Activated T-helper 17 cell treated with anti-CD3 and anti-CD28 coated beads, Interleukin-2, amount 50 U/mL, for 72 hours (primary cell): Measurements from ENCODE around the gene ENTPD5. TPM values are rescaled to one million over a fixed set of nuclear protein-coding genes. Genes with fewer than 3 reads are reported as not detected.
"Not testable (repeated sequence)": the region's sequence is repeated elsewhere in the genome, so short reads cannot be mapped to it uniquely, and the experiment has no call there.

Experiments used
- ATAC-seq: fragments of 150-1000 bp; cut with Tn5 transposase; replicated peaks from 2 replicates; pipeline ENCODE4 v1.10.0; 2021; ENCODE audit warnings: mild to moderate bottlenecking, moderate library complexity
- H3K27ac Mint-ChIP-seq: one replicate; pipeline ENCODE4 v1.8.0; 2022; ENCODE audit warnings: mixed read lengths
- H3K27me3 Mint-ChIP-seq: one replicate; pipeline ENCODE4 v1.8.0; 2022; ENCODE audit warnings: mixed read lengths
- H3K36me3 Mint-ChIP-seq: one replicate; pipeline ENCODE4 v1.8.0; 2022; ENCODE audit warnings: low read depth, mild to moderate bottlenecking, mixed read lengths
- H3K4me1 Mint-ChIP-seq: one replicate; pipeline ENCODE4 v1.8.0; 2022; ENCODE audit warnings: mixed read lengths
- H3K4me3 Mint-ChIP-seq: one replicate; pipeline ENCODE4 v1.8.0; 2022; ENCODE audit warnings: mild to moderate bottlenecking, mixed read lengths
- H3K9me3 Mint-ChIP-seq: one replicate; pipeline ENCODE4 v1.8.0; 2022; ENCODE audit warnings: mixed read lengths
- total RNA-seq, 2 donors: library from RNA; stranded (reverse); gene quantifications; one replicate each; pipeline ENCODE4 v1.2.3, GENCODE V29; 2022

Gene ENTPD5
- total RNA-seq, 2 donors from 2014 or later = 5.6 to 10.4 TPM

DNA sequence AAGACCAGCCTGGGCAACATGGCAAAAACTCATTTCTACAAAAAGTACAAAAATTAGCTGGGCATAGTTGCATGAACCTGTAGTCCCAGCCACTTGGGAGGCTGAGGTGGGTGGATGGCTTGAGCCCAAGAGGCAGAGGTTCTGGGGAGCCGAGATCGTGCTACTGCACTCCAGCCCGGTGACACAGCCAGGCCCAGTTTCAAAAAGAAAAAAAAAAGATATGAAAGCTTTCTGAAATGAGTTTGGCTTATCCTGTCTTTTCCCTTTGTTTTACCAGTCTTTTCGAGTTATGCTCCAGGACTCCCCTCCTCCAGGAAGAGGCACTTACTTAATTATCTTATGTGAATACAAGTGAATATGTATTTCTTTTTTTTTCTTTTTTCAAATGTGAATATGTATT lies 3.3 kb upstream of the ENTPD5 start:
- peaks cover 7% of the 10 kb centered on the region for H3K4me1 Mint-ChIP-seq
- ATAC-seq = no peak
- no peaks in the 10 kb centered on the region for H3K36me3 Mint-ChIP-seq
- no peak overlapping the region for H3K27ac Mint-ChIP-seq
- H3K9me3 Mint-ChIP-seq = no peaks in the 10 kb centered on the region
- H3K4me3 Mint-ChIP-seq = no peak overlapping the region
- no peaks in the 10 kb centered on the region for H3K27me3 Mint-ChIP-seq

GRCh38 chr14:74019408-74020137 lies 485 bp upstream of the ENTPD5 start:
- Mint-ChIP-seq H3K4me1 (peaks cover 7% of the 10 kb centered on the region), H3K4me3 (peak overlapping the region; percentile 96), H3K27ac (peak overlapping the region; percentile 95), H3K9me3 (no peaks in the 10 kb centered on the region), H3K27me3 (no peaks in the 10 kb centered on the region), H3K36me3 (no peaks in the 10 kb centered on the region)
- no peak for ATAC-seq

DNA sequence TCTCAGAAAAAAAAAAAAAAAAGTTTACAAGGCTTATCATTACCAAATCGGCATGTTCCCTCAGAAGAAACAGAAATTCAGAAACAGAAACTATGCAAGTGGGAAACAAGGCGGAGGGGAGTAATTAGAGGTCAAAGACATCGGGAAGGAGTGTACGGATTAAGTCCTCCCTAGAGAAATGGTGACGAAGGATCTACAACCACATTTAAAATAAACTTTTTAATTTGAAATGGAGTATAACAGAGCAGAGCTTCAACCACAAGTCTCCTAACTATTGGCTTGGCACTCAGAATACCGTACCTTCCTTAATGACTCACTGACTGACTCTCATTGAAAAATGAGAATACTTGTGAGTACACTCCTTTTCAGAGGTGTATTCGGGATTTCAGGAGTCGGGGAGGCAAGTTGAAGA lies 908 bp downstream of the ENTPD5 start:
- H3K4me3 Mint-ChIP-seq = peak overlapping the region; percentile 96
- peak overlapping the region; percentile 95 for H3K27ac Mint-ChIP-seq
- H3K4me1 Mint-ChIP-seq = peaks cover 7% of the 10 kb centered on the region
- no peaks in the 10 kb centered on the region for H3K9me3 Mint-ChIP-seq
- ATAC-seq = peak; percentile 60
- H3K36me3 Mint-ChIP-seq = peaks cover 8% of the 10 kb centered on the region
- no peaks in the 10 kb centered on the region for H3K27me3 Mint-ChIP-seq

- ATAC-seq = no peak
- Mint-ChIP-seq H3K4me3 (no peak overlapping the region), H3K27me3 (no peaks in the 10 kb centered on the region), H3K27ac (no peak overlapping the region), H3K9me3 (no peaks in the 10 kb centered on the region), H3K36me3 (peaks cover 15% of the 10 kb centered on the region), H3K4me1 (peaks cover 7% of the 10 kb centered on the region)
Measured at GRCh38 chr14:74015963-74016362, 3.1 kb downstream of the ENTPD5 start.

DNA sequence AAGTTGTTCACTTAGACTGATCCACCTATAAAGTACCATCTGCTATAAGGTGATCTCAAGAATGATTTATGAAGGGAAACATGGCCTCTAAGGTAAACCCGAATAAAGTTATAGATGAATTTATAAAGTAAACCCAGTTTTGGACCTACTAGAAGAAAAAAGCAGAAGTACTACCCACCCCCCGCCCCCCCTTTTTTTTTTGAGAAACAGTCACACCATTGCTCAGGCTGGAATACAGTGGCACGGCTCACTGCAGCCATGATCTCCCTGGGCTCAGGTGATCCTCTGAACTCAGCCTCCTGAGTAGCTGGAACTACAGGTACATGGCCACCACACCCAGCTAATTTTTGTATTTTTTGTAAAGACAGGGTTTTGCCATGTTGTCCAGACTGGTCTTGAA lies 3.9 kb downstream of the ENTPD5 start:
- Mint-ChIP-seq H3K27me3 (no peaks in the 10 kb centered on the region), H3K27ac (no peak overlapping the region), H3K36me3 (peaks cover 23% of the 10 kb centered on the region), H3K4me3 (no peak overlapping the region), H3K9me3 (no peaks in the 10 kb centered on the region), H3K4me1 (peaks cover 7% of the 10 kb centered on the region)
- no peak for ATAC-seq

- Mint-ChIP-seq H3K4me1 (peaks cover 5% of the 10 kb centered on the region), H3K27me3 (no peaks in the 10 kb centered on the region), H3K9me3 (no peaks in the 10 kb centered on the region), H3K4me3 (no peak overlapping the region), H3K27ac (no peak overlapping the region), H3K36me3 (peaks cover 32% of the 10 kb centered on the region)
- ATAC-seq = no peak
Measured at GRCh38 chr14:74014299-74014698, 4.8 kb downstream of the ENTPD5 start.

DNA sequence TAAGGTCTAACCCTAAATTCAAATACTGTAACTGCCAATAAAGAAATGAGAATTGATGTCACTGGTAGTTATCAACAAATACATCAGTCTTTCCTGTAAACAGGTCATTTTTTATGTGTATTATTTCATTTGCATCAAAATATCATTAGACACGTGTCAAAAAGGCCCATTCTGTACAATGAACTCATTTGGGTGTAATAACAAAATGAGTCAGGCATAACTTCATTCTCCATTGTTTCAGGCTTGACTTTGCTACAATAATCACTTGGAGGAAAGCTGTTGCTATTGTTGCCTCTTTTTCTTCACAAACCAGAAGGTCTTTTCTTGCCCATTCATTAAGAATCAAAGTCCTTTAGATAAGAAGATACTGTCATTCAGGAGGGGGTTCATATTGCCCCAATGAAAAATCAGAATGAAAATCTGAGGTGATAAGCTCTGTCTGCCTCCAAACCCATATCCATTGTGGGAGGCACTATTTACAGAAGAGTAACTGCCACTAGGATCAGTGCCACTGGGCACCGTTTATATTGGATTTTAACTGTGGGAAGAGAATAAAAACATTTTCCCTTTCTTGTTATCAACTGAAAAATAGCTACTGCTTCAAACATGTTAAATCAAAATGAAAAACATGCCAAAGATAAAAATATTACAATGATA lies 10.1 kb downstream of the ENTPD5 start:
- Mint-ChIP-seq H3K9me3 (no peaks in the 10 kb centered on the region), H3K27ac (no peak overlapping the region), H3K4me1 (no peaks in the 10 kb centered on the region), H3K36me3 (peaks cover 41% of the 10 kb centered on the region), H3K4me3 (no peak overlapping the region), H3K27me3 (no peaks in the 10 kb centered on the region)
- no peak for ATAC-seq

GRCh38 chr14:74005664-74006063 lies 13.4 kb downstream of the ENTPD5 start:
- H3K9me3 Mint-ChIP-seq, ATAC-seq, H3K4me1 Mint-ChIP-seq, H3K4me3 Mint-ChIP-seq, H3K27me3 Mint-ChIP-seq, H3K27ac Mint-ChIP-seq: not testable (repeated sequence)
- H3K36me3 Mint-ChIP-seq = peaks cover 30% of the 10 kb centered on the region

- no peak for ATAC-seq
- H3K27ac Mint-ChIP-seq = no peak overlapping the region
Measured at GRCh38 chr14:73998726-73999125, 20.4 kb downstream of the ENTPD5 start.

DNA sequence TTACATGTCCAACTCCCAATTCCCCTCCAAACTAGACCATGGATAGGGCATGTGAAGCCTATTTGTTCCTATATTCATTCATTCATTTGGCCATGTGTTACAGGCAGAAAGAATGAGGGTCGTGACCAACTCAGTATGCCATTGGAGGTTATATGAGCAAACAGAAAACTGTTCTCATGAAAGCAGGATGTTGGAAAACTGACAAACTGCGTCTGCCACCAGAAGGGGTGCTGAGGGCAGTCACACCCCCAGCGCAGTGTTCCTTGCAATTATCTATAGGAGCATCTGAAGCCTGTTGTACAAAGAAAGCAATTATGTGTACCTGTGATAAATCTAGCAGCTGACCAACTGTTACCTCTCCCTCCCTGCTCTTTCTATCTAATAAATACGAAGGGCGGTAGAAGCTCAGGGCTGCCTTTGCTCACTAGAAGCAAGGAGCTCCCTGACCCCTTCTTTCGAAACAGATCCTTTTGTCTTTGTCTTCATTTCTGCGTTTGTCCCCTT lies 21.1 kb downstream of the ENTPD5 start:
- no peaks in the 10 kb centered on the region for H3K27me3 Mint-ChIP-seq
- no peak for ATAC-seq
- no peaks in the 10 kb centered on the region for H3K9me3 Mint-ChIP-seq
- peaks cover 13% of the 10 kb centered on the region for H3K36me3 Mint-ChIP-seq
- no peak overlapping the region for H3K27ac Mint-ChIP-seq
- H3K4me1 Mint-ChIP-seq = no peaks in the 10 kb centered on the region
- no peak overlapping the region for H3K4me3 Mint-ChIP-seq

More at GRCh38 chr14:73998726-73999125, 20.4 kb downstream of the ENTPD5 start:
- no peaks in the 10 kb centered on the region for H3K4me1 Mint-ChIP-seq
- H3K4me3 Mint-ChIP-seq = no peak overlapping the region
- H3K36me3 Mint-ChIP-seq = peaks cover 19% of the 10 kb centered on the region
- no peaks in the 10 kb centered on the region for H3K27me3 Mint-ChIP-seq
- H3K9me3 Mint-ChIP-seq = no peaks in the 10 kb centered on the region

- H3K4me1 Mint-ChIP-seq = no peaks in the 10 kb centered on the region
- H3K27ac Mint-ChIP-seq = no peak overlapping the region
- peaks cover 12% of the 10 kb centered on the region for H3K36me3 Mint-ChIP-seq
- no peaks in the 10 kb centered on the region for H3K9me3 Mint-ChIP-seq
- no peak for ATAC-seq
- H3K27me3 Mint-ChIP-seq = no peaks in the 10 kb centered on the region
- no peak overlapping the region for H3K4me3 Mint-ChIP-seq
Measured at GRCh38 chr14:73997108-73997943, 21.8 kb downstream of the ENTPD5 start.

- Mint-ChIP-seq H3K4me3 (no peak overlapping the region), H3K27ac (no peak overlapping the region), H3K27me3 (no peaks in the 10 kb centered on the region), H3K4me1 (no peaks in the 10 kb centered on the region), H3K36me3 (peaks cover 12% of the 10 kb centered on the region), H3K9me3 (no peaks in the 10 kb centered on the region)
- ATAC-seq = no peak
Measured at GRCh38 chr14:73996731-73997107, 22.4 kb downstream of the ENTPD5 start.

DNA sequence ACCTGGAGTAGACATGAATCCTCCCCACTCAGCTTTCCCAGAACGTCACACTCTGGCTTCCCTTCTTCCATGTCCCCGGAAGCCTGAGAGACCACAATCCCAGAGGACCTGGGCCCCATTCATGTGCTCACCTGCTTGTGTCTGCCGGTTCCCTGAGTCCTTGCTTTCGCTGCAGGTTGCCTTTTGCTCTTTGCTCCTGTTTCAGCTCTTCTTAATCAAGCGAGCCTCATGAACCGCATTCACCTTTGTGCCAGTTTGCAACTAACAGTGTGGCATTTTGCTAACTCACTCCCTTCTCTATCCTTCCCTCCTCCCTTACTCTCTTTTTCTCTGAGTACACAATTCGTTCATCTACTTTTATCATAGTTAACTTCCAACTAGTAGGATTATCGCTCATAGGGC lies 23.1 kb downstream of the ENTPD5 start:
- no peak for ATAC-seq
- Mint-ChIP-seq H3K4me3 (no peak overlapping the region), H3K9me3 (no peaks in the 10 kb centered on the region), H3K36me3 (peaks cover 12% of the 10 kb centered on the region), H3K27me3 (no peaks in the 10 kb centered on the region), H3K27ac (no peak overlapping the region), H3K4me1 (no peaks in the 10 kb centered on the region)

DNA sequence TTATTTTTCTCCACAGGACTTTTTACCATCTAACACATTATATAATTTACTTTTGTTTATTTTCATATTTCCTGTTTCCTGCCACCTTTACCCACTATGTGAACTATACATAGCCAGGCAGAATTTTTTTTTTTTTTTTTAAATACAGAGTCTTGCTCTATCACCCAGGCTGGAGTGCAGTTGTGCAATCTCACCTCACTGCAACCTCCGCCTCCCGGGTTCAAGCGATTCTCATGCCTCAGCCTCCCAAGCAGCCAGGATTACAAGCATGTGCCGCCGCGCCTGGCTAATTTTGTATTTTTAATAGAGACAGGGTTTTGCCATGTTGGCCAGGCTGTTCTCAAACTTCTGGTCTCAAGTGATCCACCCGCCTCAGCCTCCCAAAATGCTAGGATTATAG lies 24.2 kb downstream of the ENTPD5 start:
- H3K27ac Mint-ChIP-seq, H3K27me3 Mint-ChIP-seq, H3K9me3 Mint-ChIP-seq, ATAC-seq, H3K4me1 Mint-ChIP-seq, H3K4me3 Mint-ChIP-seq: not testable (repeated sequence)
- H3K36me3 Mint-ChIP-seq = peaks cover 12% of the 10 kb centered on the region
